Vagina (tissue), 2 donors: ENCODE results near the gene ADGRG3. TPM values are rescaled to one million over a fixed set of nuclear protein-coding genes. Genes with fewer than 3 reads are reported as not detected.

Experiments
- DNase-seq, 2 donors: peaks; one replicate each; pipeline ENCODE4 v3.0.0-alpha.2; 2017; ENCODE audit errors: extremely low spot score in 2 of 2
- H3K27ac ChIP-seq: fragments of 200-600 bp; sonication (generic); one replicate; pipeline ENCODE4 v1.5.1; 2019
- H3K27me3 ChIP-seq: fragments of 200-600 bp; sonication (generic); one replicate; pipeline ENCODE4 v1.5.1; 2019
- H3K36me3 ChIP-seq, 2 donors: fragments of 200-600 bp; sonication (generic); one replicate each; pipeline ENCODE4 v1.5.1; 2017 to 2019
- H3K4me1 ChIP-seq: fragments of 200-600 bp; sonication (generic); one replicate; pipeline ENCODE4 v1.5.1; 2019
- H3K4me3 ChIP-seq, 2 donors: fragments of 200-600 bp; sonication (generic); 1 replicate in 1 of 2; 2 replicates in 1 of 2; pipeline ENCODE4 v1.5.1; 2016 to 2019
- H3K9me3 ChIP-seq: fragments of 200-600 bp; sonication (generic); one replicate; pipeline ENCODE4 v1.5.1; 2019
- POLR2A ChIP-seq, 2 donors: fragments of 450-650 bp; IDR thresholded peaks; one replicate each; pipeline ENCODE4 v1.6.1; 2017; ENCODE audit warnings: antibody characterized with exemption in 2 of 2, mild to moderate bottlenecking in 2 of 2, moderate library complexity in 2 of 2
- POLR2AphosphoS5 ChIP-seq, 2 donors: sonication (generic); formaldehyde crosslinking; IDR thresholded peaks; one replicate each; pipeline ENCODE4 v1.9.0; 2017; ENCODE audit warnings: antibody characterized with exemption in 2 of 2, mild to moderate bottlenecking in 2 of 2, low read depth in 1 of 2; ENCODE audit not compliant: insufficient read depth in 1 of 2
- intact Hi-C: fragments of 100-400 bp; cut with DNase I; formaldehyde crosslinking; loops from one replicate; pipeline ENCODE4 v1.15.1; 2023
- total RNA-seq: library from RNA; depleted of rRNA; stranded (reverse); fragments of >200 nt; gene quantifications from one replicate; pipeline ENCODE4 v1.2.3, GENCODE V29; 2016
- TF ChIP-seq, protein P1 (sequence below), 3 experiments: fragments of 450-650 bp in 2 of 3; fragments of 200-600 bp in 1 of 3; sonication (generic) in 1 of 3; IDR thresholded peaks; one replicate each; pipeline ENCODE4 v1.5.1; 2017 to 2019; ENCODE audit warnings: antibody characterized with exemption in 3 of 3, mild to moderate bottlenecking in 2 of 3, moderate library complexity in 2 of 3

Gene ADGRG3
- total RNA-seq, 1 donor from 2014 or later: 10.3 TPM

DNA sequence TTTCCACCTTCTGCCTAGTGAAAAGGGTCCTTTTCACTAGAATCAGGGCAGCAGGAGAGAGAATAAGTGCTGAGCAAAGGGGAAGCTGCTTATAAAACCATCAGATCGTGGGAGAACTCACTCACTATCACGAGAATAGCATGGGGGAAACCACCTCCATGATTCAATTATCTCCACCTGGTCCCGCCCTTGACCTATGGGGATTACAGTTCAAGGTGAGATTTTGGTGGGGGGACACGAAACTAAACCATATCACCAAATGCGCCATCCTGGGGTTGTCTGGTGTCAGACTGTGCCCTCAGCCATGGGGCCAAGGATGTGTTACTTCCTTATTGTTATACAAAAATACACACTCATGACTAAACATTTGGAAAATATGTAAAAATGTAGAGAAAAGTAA, 57.0 kb downstream of the ADGRG3 start:
- intact Hi-C loops: no loop called here
- Histone ChIP-seq H3K4me1 (no peaks in the 10 kb centered on the region), H3K9me3 (no peaks in the 10 kb centered on the region), H3K4me3 (no peak overlapping the region), H3K27ac (no peak overlapping the region), H3K36me3 (no peaks in the 10 kb centered on the region), H3K27me3 (no peaks in the 10 kb centered on the region)
- no peak for DNase-seq
- TF ChIP-seq, protein P1, sequence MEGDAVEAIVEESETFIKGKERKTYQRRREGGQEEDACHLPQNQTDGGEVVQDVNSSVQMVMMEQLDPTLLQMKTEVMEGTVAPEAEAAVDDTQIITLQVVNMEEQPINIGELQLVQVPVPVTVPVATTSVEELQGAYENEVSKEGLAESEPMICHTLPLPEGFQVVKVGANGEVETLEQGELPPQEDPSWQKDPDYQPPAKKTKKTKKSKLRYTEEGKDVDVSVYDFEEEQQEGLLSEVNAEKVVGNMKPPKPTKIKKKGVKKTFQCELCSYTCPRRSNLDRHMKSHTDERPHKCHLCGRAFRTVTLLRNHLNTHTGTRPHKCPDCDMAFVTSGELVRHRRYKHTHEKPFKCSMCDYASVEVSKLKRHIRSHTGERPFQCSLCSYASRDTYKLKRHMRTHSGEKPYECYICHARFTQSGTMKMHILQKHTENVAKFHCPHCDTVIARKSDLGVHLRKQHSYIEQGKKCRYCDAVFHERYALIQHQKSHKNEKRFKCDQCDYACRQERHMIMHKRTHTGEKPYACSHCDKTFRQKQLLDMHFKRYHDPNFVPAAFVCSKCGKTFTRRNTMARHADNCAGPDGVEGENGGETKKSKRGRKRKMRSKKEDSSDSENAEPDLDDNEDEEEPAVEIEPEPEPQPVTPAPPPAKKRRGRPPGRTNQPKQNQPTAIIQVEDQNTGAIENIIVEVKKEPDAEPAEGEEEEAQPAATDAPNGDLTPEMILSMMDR (IDR thresholded peaks at IDR 0.05): no peak
- TF ChIP-seq POLR2AphosphoS5 (IDR thresholded peaks at IDR 0.05; ENCODE audit: insufficient read depth in 1 of 2, low read depth in 1 of 2) (no peak), POLR2A (IDR thresholded peaks at IDR 0.05) (no peak)

DNA sequence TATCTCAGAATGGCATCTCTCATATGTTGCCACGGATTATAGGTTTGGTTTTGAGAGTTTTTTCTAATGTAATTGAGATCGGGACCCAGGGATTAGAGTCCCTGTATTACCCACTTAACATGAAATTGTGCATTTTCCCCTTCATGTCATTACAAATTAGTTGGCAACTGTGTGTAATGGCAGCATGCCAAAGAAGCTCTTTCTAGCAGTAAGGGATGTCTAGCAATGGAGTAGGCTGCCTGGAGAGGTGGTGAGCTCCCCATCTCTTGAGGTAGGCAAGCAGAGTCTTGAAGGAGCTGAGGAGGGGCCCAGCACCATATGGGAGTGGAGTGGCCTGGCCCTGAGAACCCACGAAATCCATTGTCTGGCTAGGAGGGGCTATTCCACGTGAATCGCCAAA, 57.4 kb downstream of the ADGRG3 start:
- Histone ChIP-seq H3K27me3 (no peaks in the 10 kb centered on the region), H3K27ac (no peak overlapping the region), H3K36me3 (no peaks in the 10 kb centered on the region), H3K4me3 (no peak overlapping the region), H3K4me1 (no peaks in the 10 kb centered on the region), H3K9me3 (no peaks in the 10 kb centered on the region)
- intact Hi-C loops: no loop called here
- DNase-seq: no peak
- TF ChIP-seq, protein P1 (IDR thresholded peaks at IDR 0.05): no peak
- no peak for TF ChIP-seq POLR2AphosphoS5 (IDR thresholded peaks at IDR 0.05; ENCODE audit: insufficient read depth in 1 of 2, low read depth in 1 of 2)

DNA sequence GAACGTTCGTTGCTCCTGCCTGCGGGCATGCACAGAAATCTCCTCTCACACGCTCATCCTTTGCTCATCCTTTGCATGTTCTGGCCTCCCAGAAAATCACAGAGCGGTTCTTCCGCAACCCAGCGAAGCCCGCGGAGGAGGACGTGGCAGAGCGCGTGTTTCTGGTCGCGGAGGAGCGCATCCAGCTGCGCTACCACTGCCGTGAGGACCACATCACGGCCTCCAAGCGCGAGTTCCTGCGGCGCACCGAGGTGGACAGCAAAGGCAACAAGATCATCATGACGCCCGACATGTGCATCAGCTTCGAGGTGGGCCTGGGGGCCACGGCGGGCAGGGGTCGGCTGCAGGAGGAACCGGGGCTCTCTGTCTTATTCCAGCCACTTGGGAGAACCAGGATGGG, 57.9 kb downstream of the ADGRG3 start:
- Histone ChIP-seq H3K27me3 (no peaks in the 10 kb centered on the region), H3K27ac (no peak overlapping the region), H3K36me3 (no peaks in the 10 kb centered on the region), H3K4me3 (no peak overlapping the region), H3K9me3 (no peaks in the 10 kb centered on the region), H3K4me1 (no peaks in the 10 kb centered on the region)
- TF ChIP-seq POLR2A (IDR thresholded peaks at IDR 0.05) (no peak), POLR2AphosphoS5 (IDR thresholded peaks at IDR 0.05; ENCODE audit: insufficient read depth in 1 of 2, low read depth in 1 of 2) (no peak)
- TF ChIP-seq, protein P1 (IDR thresholded peaks at IDR 0.05): no peak
- no peak for DNase-seq
- intact Hi-C loops: no loop called here

- Histone ChIP-seq H3K4me1 (no peaks in the 10 kb centered on the region), H3K27me3 (no peaks in the 10 kb centered on the region), H3K27ac (no peak overlapping the region), H3K4me3 (no peak overlapping the region), H3K36me3 (no peaks in the 10 kb centered on the region), H3K9me3 (no peaks in the 10 kb centered on the region)
- intact Hi-C loops: no loop called here
- no peak for TF ChIP-seq POLR2A (IDR thresholded peaks at IDR 0.05)
- TF ChIP-seq, protein P1 (IDR thresholded peaks at IDR 0.05): no peak
- no peak for TF ChIP-seq POLR2AphosphoS5 (IDR thresholded peaks at IDR 0.05; ENCODE audit: insufficient read depth in 1 of 2, low read depth in 1 of 2)
- DNase-seq: no peak
These were observed 58.4 kb downstream of the ADGRG3 start for GRCh38 chr16:57726433-57726947.

DNA sequence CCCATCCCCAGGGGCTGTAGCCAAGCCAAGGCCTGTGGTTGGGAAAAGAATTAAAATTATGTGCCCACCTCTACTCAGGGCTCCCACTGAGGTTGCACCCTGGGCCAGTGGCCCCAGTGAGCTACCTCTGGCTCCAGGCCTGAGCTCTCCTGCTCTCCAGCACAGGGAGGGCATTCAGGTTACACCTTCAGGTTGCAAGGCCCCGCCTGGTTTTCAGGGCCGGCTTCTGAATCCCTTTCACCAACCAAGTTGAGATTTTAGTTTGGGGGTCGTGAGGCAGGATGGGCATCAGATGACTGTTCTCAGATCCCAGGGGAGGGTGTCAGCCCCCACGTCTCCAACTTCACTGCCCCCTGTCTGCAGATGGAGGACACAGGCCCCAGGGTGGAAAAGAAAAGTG, 59.5 kb downstream of the ADGRG3 start:
- no peak for DNase-seq
- H3K27ac ChIP-seq: no peak overlapping the region
- intact Hi-C loops: no loop called here
- no peaks in the 10 kb centered on the region for H3K9me3 ChIP-seq
- TF ChIP-seq POLR2AphosphoS5 (IDR thresholded peaks at IDR 0.05; ENCODE audit: insufficient read depth in 1 of 2, low read depth in 1 of 2): no peak
- TF ChIP-seq, protein P1 (IDR thresholded peaks at IDR 0.05): no peak
- no peak for TF ChIP-seq POLR2A (IDR thresholded peaks at IDR 0.05)
- H3K4me1 ChIP-seq: no peaks in the 10 kb centered on the region
- H3K4me3 ChIP-seq: no peak overlapping the region
- no peaks in the 10 kb centered on the region for H3K27me3 ChIP-seq
- no peaks in the 10 kb centered on the region for H3K36me3 ChIP-seq
